Measurements from ENCODE around the gene RTEL1. TPM values are rescaled to one million over a fixed set of nuclear protein-coding genes. Genes with fewer than 3 reads are reported as not detected.

RTEL1 gene
- total RNA-seq, 1 experiment from 2014 or later, result 33.4 TPM

DNA sequence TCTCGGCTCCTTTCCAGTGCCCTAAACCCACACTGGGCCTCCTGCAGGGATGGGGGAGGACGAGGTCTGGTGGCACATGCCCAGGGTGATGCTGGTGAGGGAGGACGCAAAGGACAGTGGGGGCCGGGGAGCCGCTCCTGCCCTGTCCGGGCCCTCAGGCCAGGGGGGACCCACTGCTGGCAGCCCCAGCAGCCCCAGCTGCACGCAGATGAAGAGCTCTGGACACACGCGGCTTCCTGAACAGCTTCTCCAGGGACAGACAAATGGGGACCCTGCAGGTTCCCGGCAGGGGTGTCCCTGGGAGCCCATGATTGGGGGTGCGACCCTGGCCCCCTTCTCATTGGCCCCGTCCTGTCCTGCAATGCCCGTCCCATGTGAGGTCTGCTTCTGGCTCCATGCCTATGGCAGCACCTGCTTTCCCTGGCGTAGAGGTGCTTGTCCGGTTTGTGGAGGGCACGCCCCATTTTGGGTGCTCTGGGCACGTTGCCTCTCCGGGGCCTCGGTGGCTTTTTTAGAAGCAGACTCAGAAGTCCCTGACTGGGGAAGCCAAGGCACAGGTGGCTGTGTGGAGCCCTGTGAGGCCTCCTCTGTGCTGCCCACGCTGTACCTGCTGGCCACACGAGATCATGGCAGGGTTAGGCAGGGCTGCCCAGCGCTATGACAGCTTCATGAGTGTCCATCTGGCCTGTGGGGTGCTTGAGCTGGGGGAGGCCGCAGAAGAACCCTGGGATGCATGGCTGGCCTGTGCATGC, 22.9 kb downstream of the RTEL1 start:
- H2BK15ac ChIP-seq (ENCODE audit: low read depth, low read length), result no peak overlapping the region
- no peak overlapping the region for H3K4me2 ChIP-seq (ENCODE audit: insufficient read depth, insufficient read length, low read length)
- Mint-ChIP-seq H3K36me3 (ENCODE audit: insufficient read depth in 1 of 3, low read depth in 3 of 3) (peaks cover 9 to 20% (median 18%) of the 10 kb centered on the region in 3 experiments; a peak in 6 of 7 replicates), H3K27me3 (ENCODE audit: low read depth) (no peaks in the 10 kb centered on the region), H3K9me3 (no peaks in the 10 kb centered on the region; a peak in 1 of 5 replicates), H3K4me1 (no peaks in the 10 kb centered on the region), H3K4me3 (no peak overlapping the region; a peak in 1 of 5 replicates), H3K27ac (no peak overlapping the region)
- no peak overlapping the region for H3K27ac ChIP-seq (ENCODE audit: insufficient read length, low read depth, low read length)
- no peaks in the 10 kb centered on the region for H3K23me2 ChIP-seq (ENCODE audit: insufficient read length, low read depth, low read length, poor library complexity, severe bottlenecking)
- H3K9me3 ChIP-seq (ENCODE audit: control insufficient read depth, low read depth, low read length), result no peaks in the 10 kb centered on the region
- DNase-seq, result no peak
- no peak overlapping the region for H3T11ph ChIP-seq (ENCODE audit: low read length)
- H3K27me3 ChIP-seq (ENCODE audit: insufficient read depth, low read length), result no peaks in the 10 kb centered on the region
- H3K9ac ChIP-seq (ENCODE audit: extremely low read depth, insufficient read length, low read length), result no peak overlapping the region
- no CpG with 5 or more reads among the region's 23 CpGs for WGBS (ENCODE audit: extremely low coverage, insufficient read length, low lambda C conversion rate)
- TF ChIP-seq, protein P1, sequence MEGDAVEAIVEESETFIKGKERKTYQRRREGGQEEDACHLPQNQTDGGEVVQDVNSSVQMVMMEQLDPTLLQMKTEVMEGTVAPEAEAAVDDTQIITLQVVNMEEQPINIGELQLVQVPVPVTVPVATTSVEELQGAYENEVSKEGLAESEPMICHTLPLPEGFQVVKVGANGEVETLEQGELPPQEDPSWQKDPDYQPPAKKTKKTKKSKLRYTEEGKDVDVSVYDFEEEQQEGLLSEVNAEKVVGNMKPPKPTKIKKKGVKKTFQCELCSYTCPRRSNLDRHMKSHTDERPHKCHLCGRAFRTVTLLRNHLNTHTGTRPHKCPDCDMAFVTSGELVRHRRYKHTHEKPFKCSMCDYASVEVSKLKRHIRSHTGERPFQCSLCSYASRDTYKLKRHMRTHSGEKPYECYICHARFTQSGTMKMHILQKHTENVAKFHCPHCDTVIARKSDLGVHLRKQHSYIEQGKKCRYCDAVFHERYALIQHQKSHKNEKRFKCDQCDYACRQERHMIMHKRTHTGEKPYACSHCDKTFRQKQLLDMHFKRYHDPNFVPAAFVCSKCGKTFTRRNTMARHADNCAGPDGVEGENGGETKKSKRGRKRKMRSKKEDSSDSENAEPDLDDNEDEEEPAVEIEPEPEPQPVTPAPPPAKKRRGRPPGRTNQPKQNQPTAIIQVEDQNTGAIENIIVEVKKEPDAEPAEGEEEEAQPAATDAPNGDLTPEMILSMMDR (conservative IDR thresholded peaks at IDR 0.05), result no peak
- no peak overlapping the region for H3K14ac ChIP-seq (ENCODE audit: insufficient read depth, low read length)
- no peaks in the 10 kb centered on the region for H3K79me2 ChIP-seq (ENCODE audit: insufficient read depth, low read length)
- H4K91ac ChIP-seq (ENCODE audit: insufficient read length, low read depth, low read length), result no peak overlapping the region
- H3K4ac ChIP-seq (ENCODE audit: low read depth, low read length), result no peak overlapping the region
- no peak overlapping the region for H2BK12ac ChIP-seq (ENCODE audit: insufficient read length, low read depth, low read length)
- H2BK5ac ChIP-seq (ENCODE audit: insufficient read length, low read length), result no peak overlapping the region
- H2AFZ ChIP-seq (ENCODE audit: low read length), result no peak overlapping the region
- H4K20me1 ChIP-seq (ENCODE audit: control insufficient read depth, insufficient read depth, insufficient read length), result no peaks in the 10 kb centered on the region
- H4K5ac ChIP-seq (ENCODE audit: insufficient read length, low read depth, low read length), result no peak overlapping the region
- H3K79me1 ChIP-seq (ENCODE audit: insufficient read depth, low read depth, low read length, poor library complexity, severe bottlenecking), result no peaks in the 10 kb centered on the region
- no peak overlapping the region for H3K23ac ChIP-seq (ENCODE audit: insufficient read length, low read depth, low read length)
- no peaks in the 10 kb centered on the region for H3K4me1 ChIP-seq (ENCODE audit: insufficient read depth, low read length)
- H2AK5ac ChIP-seq (ENCODE audit: insufficient read length, low read length), result no peak overlapping the region
- H3K56ac ChIP-seq (ENCODE audit: insufficient read length, low read depth, low read length), result no peak overlapping the region
- no peak overlapping the region for H2BK120ac ChIP-seq (ENCODE audit: low read depth, low read length, poor library complexity, severe bottlenecking)
- H2BK20ac ChIP-seq (ENCODE audit: low read depth, low read length, poor library complexity, severe bottlenecking), result no peak overlapping the region
- no peak overlapping the region for H3K18ac ChIP-seq (ENCODE audit: insufficient read length, low read depth, low read length)
- no peak overlapping the region for H4K8ac ChIP-seq (replicated peaks; ENCODE audit: insufficient read length, low read depth, low read length)
